ENCODE measurements around the gene OTUD4.

OTUD4 gene

DNA sequence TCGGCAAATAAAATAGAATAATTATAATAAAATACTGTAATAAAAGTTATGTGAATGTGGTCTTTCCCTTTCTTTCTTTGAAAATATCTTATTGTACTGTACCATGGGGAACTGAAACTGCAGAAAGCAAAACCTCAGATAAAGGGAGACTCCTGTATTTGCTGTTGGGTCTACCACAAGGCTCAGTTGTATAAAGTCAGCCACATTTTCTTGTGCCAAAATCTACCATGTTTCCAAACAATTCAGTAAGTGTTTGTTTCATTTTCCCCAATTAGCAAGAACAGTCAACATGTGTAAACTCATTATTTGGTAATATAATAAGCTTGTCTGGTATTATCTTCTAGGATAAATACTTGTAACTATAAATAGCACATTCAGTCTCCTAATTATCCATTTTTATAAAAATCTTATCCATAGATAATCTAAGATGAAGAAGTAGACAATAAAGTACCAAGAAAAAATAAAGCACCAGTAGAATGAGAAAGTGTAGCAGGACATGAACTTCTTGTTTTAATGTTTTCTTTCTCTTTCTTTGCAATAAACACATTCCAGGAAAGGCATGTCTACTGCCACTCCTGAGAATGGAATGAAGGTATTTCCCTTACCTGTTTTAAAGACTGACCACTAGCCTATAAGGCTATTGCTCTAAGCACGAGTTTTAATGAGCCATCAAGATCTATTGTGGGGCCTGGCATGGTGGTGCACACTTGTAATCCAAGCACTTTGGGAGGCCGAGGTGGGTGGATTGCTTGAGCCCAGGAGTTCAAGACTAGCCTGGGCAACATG lies 15.0 kb upstream of the OTUD4 start (continued):
- TF ChIP-seq, protein P1, sequence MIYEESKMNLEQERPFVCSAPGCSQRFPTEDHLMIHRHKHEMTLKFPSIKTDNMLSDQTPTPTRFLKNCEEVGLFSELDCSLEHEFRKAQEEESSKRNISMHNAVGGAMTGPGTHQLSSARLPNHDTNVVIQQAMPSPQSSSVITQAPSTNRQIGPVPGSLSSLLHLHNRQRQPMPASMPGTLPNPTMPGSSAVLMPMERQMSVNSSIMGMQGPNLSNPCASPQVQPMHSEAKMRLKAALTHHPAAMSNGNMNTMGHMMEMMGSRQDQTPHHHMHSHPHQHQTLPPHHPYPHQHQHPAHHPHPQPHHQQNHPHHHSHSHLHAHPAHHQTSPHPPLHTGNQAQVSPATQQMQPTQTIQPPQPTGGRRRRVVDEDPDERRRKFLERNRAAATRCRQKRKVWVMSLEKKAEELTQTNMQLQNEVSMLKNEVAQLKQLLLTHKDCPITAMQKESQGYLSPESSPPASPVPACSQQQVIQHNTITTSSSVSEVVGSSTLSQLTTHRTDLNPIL (CRISPR knock-in tag; IDR thresholded peaks at IDR 0.05; ENCODE audit: low read depth), result no peak
- no peak for TF ChIP-seq ZC3H10 (CRISPR knock-in tag; IDR thresholded peaks at IDR 0.05)
- no peak for TF ChIP-seq RARB (CRISPR knock-in tag; IDR thresholded peaks at IDR 0.05)
- TF ChIP-seq, protein P2, sequence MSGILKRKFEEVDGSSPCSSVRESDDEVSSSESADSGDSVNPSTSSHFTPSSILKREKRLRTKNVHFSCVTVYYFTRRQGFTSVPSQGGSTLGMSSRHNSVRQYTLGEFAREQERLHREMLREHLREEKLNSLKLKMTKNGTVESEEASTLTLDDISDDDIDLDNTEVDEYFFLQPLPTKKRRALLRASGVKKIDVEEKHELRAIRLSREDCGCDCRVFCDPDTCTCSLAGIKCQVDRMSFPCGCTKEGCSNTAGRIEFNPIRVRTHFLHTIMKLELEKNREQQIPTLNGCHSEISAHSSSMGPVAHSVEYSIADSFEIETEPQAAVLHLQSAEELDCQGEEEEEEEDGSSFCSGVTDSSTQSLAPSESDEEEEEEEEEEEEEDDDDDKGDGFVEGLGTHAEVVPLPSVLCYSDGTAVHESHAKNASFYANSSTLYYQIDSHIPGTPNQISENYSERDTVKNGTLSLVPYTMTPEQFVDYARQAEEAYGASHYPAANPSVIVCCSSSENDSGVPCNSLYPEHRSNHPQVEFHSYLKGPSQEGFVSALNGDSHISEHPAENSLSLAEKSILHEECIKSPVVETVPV (CRISPR knock-in tag; IDR thresholded peaks at IDR 0.05), result no peak
- no peak for TF ChIP-seq OSR1 (CRISPR knock-in tag; IDR thresholded peaks at IDR 0.05)
- no peak for TF ChIP-seq ZNF8 (CRISPR knock-in tag; IDR thresholded peaks at IDR 0.05)
- no peak for TF ChIP-seq TCF4 (CRISPR knock-in tag; IDR thresholded peaks at IDR 0.05; ENCODE audit: borderline replicate concordance)
- TF ChIP-seq ESRRG (CRISPR knock-in tag; IDR thresholded peaks at IDR 0.05), result no peak
- TF ChIP-seq GLIS3 (CRISPR knock-in tag; IDR thresholded peaks at IDR 0.05), result no peak
- no peak for TF ChIP-seq ZFP3 (CRISPR knock-in tag; IDR thresholded peaks at IDR 0.05)
- no peak for TF ChIP-seq CSDC2 (CRISPR knock-in tag; IDR thresholded peaks at IDR 0.05)

DNA sequence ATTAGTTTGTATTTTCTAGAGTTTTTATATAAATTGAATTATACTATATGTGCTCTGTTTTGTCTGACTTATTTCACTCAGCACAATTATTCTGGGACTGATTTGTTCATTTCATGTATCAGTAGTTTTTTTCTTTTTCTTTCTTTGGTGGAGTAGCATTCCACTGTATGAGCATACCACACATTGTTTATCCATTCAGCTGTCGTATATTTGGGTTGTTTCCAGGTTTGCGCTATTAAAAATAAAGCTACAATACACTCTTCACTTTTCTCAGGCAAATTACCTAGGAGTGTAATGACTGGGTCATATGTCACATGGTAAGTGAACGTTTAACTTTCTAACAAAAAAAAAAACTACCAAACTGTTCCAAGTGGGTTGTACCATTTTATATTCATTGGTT lies 9.6 kb upstream of the OTUD4 start:
- TF ChIP-seq BACH2 (CRISPR knock-in tag; IDR thresholded peaks at IDR 0.05; ENCODE audit: borderline replicate concordance) (no peak), ISL1 (CRISPR knock-in tag; IDR thresholded peaks at IDR 0.05) (no peak), ZFP30 (CRISPR knock-in tag; IDR thresholded peaks at IDR 0.05) (no peak), PPARA (CRISPR knock-in tag; IDR thresholded peaks at IDR 0.05; ENCODE audit: borderline replicate concordance) (no peak)
- TF ChIP-seq, protein P3, sequence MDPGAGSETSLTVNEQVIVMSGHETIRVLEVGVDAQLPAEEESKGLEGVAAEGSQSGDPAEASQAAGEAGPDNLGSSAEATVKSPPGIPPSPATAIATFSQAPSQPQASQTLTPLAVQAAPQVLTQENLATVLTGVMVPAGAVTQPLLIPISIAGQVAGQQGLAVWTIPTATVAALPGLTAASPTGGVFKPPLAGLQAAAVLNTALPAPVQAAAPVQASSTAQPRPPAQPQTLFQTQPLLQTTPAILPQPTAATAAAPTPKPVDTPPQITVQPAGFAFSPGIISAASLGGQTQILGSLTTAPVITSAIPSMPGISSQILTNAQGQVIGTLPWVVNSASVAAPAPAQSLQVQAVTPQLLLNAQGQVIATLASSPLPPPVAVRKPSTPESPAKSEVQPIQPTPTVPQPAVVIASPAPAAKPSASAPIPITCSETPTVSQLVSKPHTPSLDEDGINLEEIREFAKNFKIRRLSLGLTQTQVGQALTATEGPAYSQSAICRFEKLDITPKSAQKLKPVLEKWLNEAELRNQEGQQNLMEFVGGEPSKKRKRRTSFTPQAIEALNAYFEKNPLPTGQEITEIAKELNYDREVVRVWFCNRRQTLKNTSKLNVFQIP (CRISPR knock-in tag; IDR thresholded peaks at IDR 0.05; ENCODE audit: borderline replicate concordance, low read depth), result no peak
- no peak; the same call in 2 of the 3 replicates for ATAC-seq

DNA sequence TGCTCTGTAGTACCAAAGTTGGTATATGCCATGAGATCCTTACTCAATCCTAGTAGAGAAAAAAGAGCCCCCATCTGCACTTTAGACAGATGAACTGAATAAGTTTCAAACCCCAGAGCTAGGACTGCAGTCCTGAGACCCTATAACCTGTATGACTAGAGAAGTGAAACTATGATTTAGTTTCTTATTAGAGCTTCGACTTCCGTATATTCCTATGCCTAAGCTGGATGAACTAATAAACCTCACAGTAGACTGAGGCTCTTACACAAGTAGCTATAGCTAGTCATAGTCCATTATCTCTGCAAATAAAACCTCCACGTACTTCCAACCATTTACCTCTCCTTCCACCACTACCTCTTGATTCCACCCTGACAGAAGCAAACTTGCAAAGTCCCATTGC lies 6.3 kb upstream of the OTUD4 start:
- TF ChIP-seq CSDC2 (CRISPR knock-in tag; IDR thresholded peaks at IDR 0.05) (no peak), ZNF565 (CRISPR knock-in tag; conservative IDR thresholded peaks at IDR 0.05; ENCODE audit: low read depth) (no peak), BACH2 (CRISPR knock-in tag; IDR thresholded peaks at IDR 0.05; ENCODE audit: borderline replicate concordance) (no peak)
- TF ChIP-seq, protein P1 (CRISPR knock-in tag; IDR thresholded peaks at IDR 0.05; ENCODE audit: low read depth), result no peak
- ATAC-seq, result no peak

DNA sequence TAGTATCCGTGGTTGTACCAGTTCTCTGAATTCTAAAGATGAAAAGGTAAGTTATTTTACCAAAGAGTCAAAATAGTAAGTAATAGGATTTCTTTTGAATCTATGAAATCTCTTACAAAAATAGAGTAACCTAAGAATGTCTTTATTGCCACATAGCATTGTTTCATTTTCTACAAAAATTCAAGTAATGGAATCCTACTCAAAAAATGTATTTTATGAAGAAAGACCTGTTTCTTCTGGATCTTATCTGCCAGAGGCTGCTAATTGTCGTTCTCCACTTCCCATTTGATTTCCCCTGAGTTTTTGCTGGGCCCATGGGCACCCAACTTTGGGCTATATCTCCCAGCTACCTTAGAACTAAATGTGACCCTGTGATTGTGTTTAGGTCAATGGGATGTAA lies 3.2 kb upstream of the OTUD4 start:
- ATAC-seq, result no peak
- TF ChIP-seq ZNF8 (CRISPR knock-in tag; IDR thresholded peaks at IDR 0.05), result no peak
- no peak for TF ChIP-seq TCF4 (CRISPR knock-in tag; IDR thresholded peaks at IDR 0.05; ENCODE audit: borderline replicate concordance)
- TF ChIP-seq SNAI2 (CRISPR knock-in tag; IDR thresholded peaks at IDR 0.05), result no peak
- TF ChIP-seq, protein P4, sequence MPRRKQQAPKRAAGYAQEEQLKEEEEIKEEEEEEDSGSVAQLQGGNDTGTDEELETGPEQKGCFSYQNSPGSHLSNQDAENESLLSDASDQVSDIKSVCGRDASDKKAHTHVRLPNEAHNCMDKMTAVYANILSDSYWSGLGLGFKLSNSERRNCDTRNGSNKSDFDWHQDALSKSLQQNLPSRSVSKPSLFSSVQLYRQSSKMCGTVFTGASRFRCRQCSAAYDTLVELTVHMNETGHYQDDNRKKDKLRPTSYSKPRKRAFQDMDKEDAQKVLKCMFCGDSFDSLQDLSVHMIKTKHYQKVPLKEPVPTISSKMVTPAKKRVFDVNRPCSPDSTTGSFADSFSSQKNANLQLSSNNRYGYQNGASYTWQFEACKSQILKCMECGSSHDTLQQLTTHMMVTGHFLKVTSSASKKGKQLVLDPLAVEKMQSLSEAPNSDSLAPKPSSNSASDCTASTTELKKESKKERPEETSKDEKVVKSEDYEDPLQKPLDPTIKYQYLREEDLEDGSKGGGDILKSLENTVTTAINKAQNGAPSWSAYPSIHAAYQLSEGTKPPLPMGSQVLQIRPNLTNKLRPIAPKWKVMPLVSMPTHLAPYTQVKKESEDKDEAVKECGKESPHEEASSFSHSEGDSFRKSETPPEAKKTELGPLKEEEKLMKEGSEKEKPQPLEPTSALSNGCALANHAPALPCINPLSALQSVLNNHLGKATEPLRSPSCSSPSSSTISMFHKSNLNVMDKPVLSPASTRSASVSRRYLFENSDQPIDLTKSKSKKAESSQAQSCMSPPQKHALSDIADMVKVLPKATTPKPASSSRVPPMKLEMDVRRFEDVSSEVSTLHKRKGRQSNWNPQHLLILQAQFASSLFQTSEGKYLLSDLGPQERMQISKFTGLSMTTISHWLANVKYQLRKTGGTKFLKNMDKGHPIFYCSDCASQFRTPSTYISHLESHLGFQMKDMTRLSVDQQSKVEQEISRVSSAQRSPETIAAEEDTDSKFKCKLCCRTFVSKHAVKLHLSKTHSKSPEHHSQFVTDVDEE (CRISPR knock-in tag; IDR thresholded peaks at IDR 0.05), result no peak
- no peak for TF ChIP-seq RARB (CRISPR knock-in tag; IDR thresholded peaks at IDR 0.05)
- TF ChIP-seq, protein P3 (CRISPR knock-in tag; IDR thresholded peaks at IDR 0.05; ENCODE audit: borderline replicate concordance, low read depth), result no peak
- no peak for TF ChIP-seq ARNTL (CRISPR knock-in tag; IDR thresholded peaks at IDR 0.05; ENCODE audit: borderline replicate concordance, low read depth)
- no peak for TF ChIP-seq PPARA (CRISPR knock-in tag; IDR thresholded peaks at IDR 0.05; ENCODE audit: borderline replicate concordance)
- no peak for TF ChIP-seq ISL1 (CRISPR knock-in tag; IDR thresholded peaks at IDR 0.05)
- TF ChIP-seq, protein P2 (CRISPR knock-in tag; IDR thresholded peaks at IDR 0.05), result no peak
- no peak for TF ChIP-seq ZFP3 (CRISPR knock-in tag; IDR thresholded peaks at IDR 0.05)
- no peak for TF ChIP-seq OSR1 (CRISPR knock-in tag; IDR thresholded peaks at IDR 0.05)
- TF ChIP-seq, protein P5, sequence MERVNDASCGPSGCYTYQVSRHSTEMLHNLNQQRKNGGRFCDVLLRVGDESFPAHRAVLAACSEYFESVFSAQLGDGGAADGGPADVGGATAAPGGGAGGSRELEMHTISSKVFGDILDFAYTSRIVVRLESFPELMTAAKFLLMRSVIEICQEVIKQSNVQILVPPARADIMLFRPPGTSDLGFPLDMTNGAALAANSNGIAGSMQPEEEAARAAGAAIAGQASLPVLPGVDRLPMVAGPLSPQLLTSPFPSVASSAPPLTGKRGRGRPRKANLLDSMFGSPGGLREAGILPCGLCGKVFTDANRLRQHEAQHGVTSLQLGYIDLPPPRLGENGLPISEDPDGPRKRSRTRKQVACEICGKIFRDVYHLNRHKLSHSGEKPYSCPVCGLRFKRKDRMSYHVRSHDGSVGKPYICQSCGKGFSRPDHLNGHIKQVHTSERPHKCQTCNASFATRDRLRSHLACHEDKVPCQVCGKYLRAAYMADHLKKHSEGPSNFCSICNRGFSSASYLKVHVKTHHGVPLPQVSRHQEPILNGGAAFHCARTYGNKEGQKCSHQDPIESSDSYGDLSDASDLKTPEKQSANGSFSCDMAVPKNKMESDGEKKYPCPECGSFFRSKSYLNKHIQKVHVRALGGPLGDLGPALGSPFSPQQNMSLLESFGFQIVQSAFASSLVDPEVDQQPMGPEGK (CRISPR knock-in tag; IDR thresholded peaks at IDR 0.05; ENCODE audit: borderline replicate concordance), result no peak
